ENCODE measurements around the gene ANKS3. TPM values are rescaled to one million over a fixed set of nuclear protein-coding genes. Genes with fewer than 3 reads are reported as not detected.

The ANKS3 gene
- polyA plus RNA-seq, 2 of the 4 experiments (the other 2 are of a cell fraction) = 22.7 to 27.1 TPM

- 94% methylated on average over 32 of the region's 44 CpGs for WGBS (ENCODE audit: missing lambda C conversion rate)
- no peak for DNase-seq (ENCODE audit: low read depth in 1 of 2, low spot score in 1 of 2)
- Histone ChIP-seq H3K4me2 (no peak overlapping the region), H3K4me3 (no peak overlapping the region), H3K27ac (no peak overlapping the region), H3K4me1 (no peaks in the 10 kb centered on the region), H3K9me3 (peaks cover 2% of the 10 kb centered on the region; the same call in 1 of the 3 replicates)
- ChIA-PET POLR2A (no interaction called here), CTCF (interaction anchor here (1.1 to 1.8 kb wide), 3 partner anchors 8 to 204 kb away, joined by 4 to 5 read pairs (median 4); no protein-coding TSS in a partner anchor)
- no peak for ATAC-seq
- no peak for FAIRE-seq
- TF ChIP-seq POLR2AphosphoS2 (conservative IDR thresholded peaks at IDR 0.05; ENCODE audit: low read length) = no peak
- no peak for TF ChIP-seq ATOH8 (CRISPR knock-in tag; IDR thresholded peaks at IDR 0.05; ENCODE audit: low read depth)
- TF ChIP-seq BHLHE40 (IDR thresholded peaks at IDR 0.05; ENCODE audit: low read depth, low read length) = no peak
- no peak for TF ChIP-seq CHD4 (IDR thresholded peaks at IDR 0.05; ENCODE audit: borderline replicate concordance)
- no peak for TF ChIP-seq ESRRA (IDR thresholded peaks at IDR 0.05; ENCODE audit: borderline replicate concordance, low read length)
- TF ChIP-seq CTCF (IDR thresholded peaks at IDR 0.05) = no peak
Observed at GRCh38 chr16:4752351-4753100, 18.5 kb upstream of the ANKS3 start.

- CTCF ChIA-PET = interaction anchor here (1.8 kb wide), 1 partner anchor 9 kb away, joined by 5 read pairs; no protein-coding TSS in a partner anchor
Observed at GRCh38 chr16:4750896-4751295, 16.8 kb upstream of the ANKS3 start.

More at GRCh38 chr16:4750896-4751295, 16.8 kb upstream of the ANKS3 start:
- Histone ChIP-seq H3K27ac (no peak overlapping the region), H3K4me1 (no peaks in the 10 kb centered on the region), H3K4me3 (no peak overlapping the region), H3K9me3 (peaks cover 2% of the 10 kb centered on the region; the same call in 1 of the 3 replicates), H3K4me2 (no peak overlapping the region)
- ATAC-seq (no peak), FAIRE-seq (no peak), DNase-seq (ENCODE audit: low read depth in 1 of 2, low spot score in 1 of 2) (no peak)
- POLR2A ChIA-PET = interaction anchor here (1.5 kb wide), 1 partner anchor 17 kb away, joined by 3 read pairs; the partner anchor contains the start of genes ANKS3 and DNAAF8
- TF ChIP-seq EHF (CRISPR knock-in tag; IDR thresholded peaks at IDR 0.05) (no peak), EP300 (IDR thresholded peaks at IDR 0.05) (no peak), KDM1A (IDR thresholded peaks at IDR 0.05; ENCODE audit: low read depth) (no peak), ZSCAN20 (CRISPR knock-in tag; IDR thresholded peaks at IDR 0.05) (no peak), USF2 (IDR thresholded peaks at IDR 0.05) (no peak), HOXA7 (CRISPR knock-in tag; IDR thresholded peaks at IDR 0.05) (no peak), REST (IDR thresholded peaks at IDR 0.05) (no peak), POLR2AphosphoS2 (conservative IDR thresholded peaks at IDR 0.05; ENCODE audit: low read length) (no peak), TP53 (CRISPR knock-in tag; IDR thresholded peaks at IDR 0.05) (no peak), POLR2A (IDR thresholded peaks at IDR 0.05; ENCODE audit: low read length) (no peak), MYC (IDR thresholded peaks at IDR 0.05; ENCODE audit: borderline replicate concordance, low read length) (no peak), RFX5 (IDR thresholded peaks at IDR 0.05) (no peak), GATA3 (IDR thresholded peaks at IDR 0.05; ENCODE audit: borderline replicate concordance) (no peak), BHLHE40 (IDR thresholded peaks at IDR 0.05; ENCODE audit: low read depth, low read length) (no peak), ELK1 (IDR thresholded peaks at IDR 0.05; ENCODE audit: low read depth, low read length) (no peak), CHD2 (IDR thresholded peaks at IDR 0.05; ENCODE audit: low read length, partially characterized antibody) (no peak), HES2 (IDR thresholded peaks at IDR 0.05) (no peak), HOXB13 (CRISPR knock-in tag; IDR thresholded peaks at IDR 0.05; ENCODE audit: low read depth) (no peak)
- WGBS (ENCODE audit: missing lambda C conversion rate) = 91% methylated on average over 8 of the region's 8 CpGs

Measured in A549 (cell line).